ENCODE data around the gene SMIM5.

GRCh38 chr17:75658237-75658636 is 25.0 kb downstream of the SMIM5 start:
- TF ChIP-seq CTCF (IDR thresholded peaks at IDR 0.05; ENCODE audit: extremely low read depth in 1 of 2, insufficient read depth in 1 of 2, low read depth in 1 of 2, low read length in 2 of 2) (no peak), EZH2 (IDR thresholded peaks at IDR 0.05; ENCODE audit: borderline replicate concordance, low read depth, low read length, severe bottlenecking) (no peak), POLR2A (IDR thresholded peaks at IDR 0.05; ENCODE audit: low read depth, low read length) (no peak), POLR2AphosphoS5 (IDR thresholded peaks at IDR 0.05; ENCODE audit: insufficient read depth, low read depth, low read length) (no peak), MYC (IDR thresholded peaks at IDR 0.05; ENCODE audit: low read depth, low read length) (no peak)
